CD4-positive, alpha-beta T cell treated with Interleukin-4 for 1 hour (primary cell): ENCODE results near the gene GNB5.
A peak's percentile ranks its signal among the peaks of the same experiment; 100 is the strongest.
"Not testable (repeated sequence)": the region's sequence is repeated elsewhere in the genome, so short reads cannot be mapped to it uniquely, and the experiment has no call there.

Experiments used
- DNase-seq, 2 donors: peaks; one replicate each; pipeline ENCODE4 v3.0.0-alpha.2; 2020 to 2022

GNB5 gene

GRCh38 chr15:52090193-52090592, 101.0 kb downstream of the GNB5 start:
- no peak for DNase-seq

GRCh38 chr15:52086011-52086786, 105.0 kb downstream of the GNB5 start:
- DNase-seq: no peak

- no peak for DNase-seq
These were observed 105.9 kb downstream of the GNB5 start for GRCh38 chr15:52085299-52085698.

GRCh38 chr15:52083603-52084002, 107.6 kb downstream of the GNB5 start:
- DNase-seq: no peak

GRCh38 chr15:52083037-52083359, 108.2 kb downstream of the GNB5 start:
- DNase-seq: not testable (repeated sequence)

GRCh38 chr15:52082197-52083036, 108.8 kb downstream of the GNB5 start:
- DNase-seq: no peak

- DNase-seq: no peak
These were observed 110.3 kb downstream of the GNB5 start for GRCh38 chr15:52080706-52081392.

GRCh38 chr15:52080031-52080430, 111.2 kb downstream of the GNB5 start:
- DNase-seq: no peak

- DNase-seq: peak; percentile 75 to 80
These were observed 112.1 kb downstream of the GNB5 start for GRCh38 chr15:52078876-52079700.

GRCh38 chr15:52078197-52078875, 112.9 kb downstream of the GNB5 start:
- no peak for DNase-seq

- DNase-seq: no peak
These were observed 114.1 kb downstream of the GNB5 start for GRCh38 chr15:52076889-52077781.

- no peak for DNase-seq
These were observed 119.6 kb downstream of the GNB5 start for GRCh38 chr15:52071570-52071969.

GRCh38 chr15:52069559-52069958, 121.6 kb downstream of the GNB5 start:
- DNase-seq: no peak

- DNase-seq: no peak
These were observed 123.1 kb downstream of the GNB5 start for GRCh38 chr15:52068004-52068615.

- no peak for DNase-seq
These were observed 123.7 kb downstream of the GNB5 start for GRCh38 chr15:52067545-52067926.

- DNase-seq: no peak
These were observed 124.2 kb downstream of the GNB5 start for GRCh38 chr15:52066842-52067544.
